GM12878 (cell line): ENCODE measurements around the gene TCF7. TPM values are rescaled to one million over a fixed set of nuclear protein-coding genes. Genes with fewer than 3 reads are reported as not detected.

Source experiments
- ATAC-seq: fragments of 200-7000 bp; cut with Tn5 transposase; 3 replicates; pipeline ENCODE4 v1.9.1; 2020; ENCODE audit warnings: mild to moderate bottlenecking, moderate library complexity
- BruUV-seq: library from RNA; stranded (reverse); fragments of 400-500 nt; replicated peaks from 2 replicates; lab custom pipeline; 2021; lab: Mats Ljungman, UMichigan
- CTCF ChIA-PET: fragments of 300-600 bp; sonication (Branson Sonifier 250); formaldehyde crosslinking; extraction: SDS; loops from one replicate; lab custom pipeline; 2021; ENCODE audit warnings: inconsistent platforms; lab: Yijun Ruan, JAX
- POLR2A ChIA-PET: fragments of 350-600 bp; formaldehyde crosslinking; extraction: SDS; loops from one replicate; lab custom pipeline; 2021; ENCODE audit warnings: inconsistent platforms; lab: Charles Lee
- RAD21 ChIA-PET: fragments of 300-600 bp; sonication (Branson Sonifier 250); formaldehyde crosslinking; loops from one replicate; lab custom pipeline; 2023; ENCODE audit warnings: antibody characterized with exemption; ENCODE audit not compliant: unreplicated experiment; lab: Charles Lee
- SMC1A ChIA-PET: fragments of 300-600 bp; sonication (Branson Sonifier 250); formaldehyde crosslinking; loops from one replicate; lab custom pipeline; 2023; ENCODE audit not compliant: unreplicated experiment, uncharacterized antibody; lab: Charles Lee
- DNase-seq: peaks from one replicate; pipeline ENCODE4 v3.0.0-alpha.2; 2011; ENCODE audit warnings: low read depth, low spot score
- FAIRE-seq: peaks from 3 replicates; lab custom pipeline; 2011; peaks lifted over from hg19 to GRCh38; lab: Jason Lieb, UNC
- H2AFZ ChIP-seq: 2 replicates; pipeline ENCODE4 v1.6.0; 2011; ENCODE audit warnings: low read depth, low read length, control low read depth; ENCODE audit not compliant: control insufficient read depth
- H3K27ac ChIP-seq: 2 replicates; pipeline ENCODE4 v1.5.1; 2011; ENCODE audit warnings: control low read depth; ENCODE audit not compliant: control insufficient read depth, insufficient read depth
- H3K27me3 ChIP-seq, 2 experiments: replicated peaks in 1 of 2; 2 replicates each; pipeline versions ENCODE4 v1.6.0 to v1.6.1; 2011; ENCODE audit warnings: low read length in 1 of 2; ENCODE audit not compliant: control insufficient read depth in 2 of 2, insufficient read depth in 2 of 2
- H3K36me3 ChIP-seq, 2 experiments: 2 replicates each; pipeline ENCODE4 v1.5.1; 2011; ENCODE audit warnings: low read length in 1 of 2; ENCODE audit not compliant: control insufficient read depth in 2 of 2, insufficient read depth in 2 of 2
- H3K4me1 ChIP-seq: 2 replicates; pipeline ENCODE4 v1.6.1; 2011; ENCODE audit warnings: mild to moderate bottlenecking, low read length, moderate library complexity, mixed read lengths; ENCODE audit not compliant: control insufficient read depth, insufficient read depth
- H3K4me2 ChIP-seq: 2 replicates; pipeline ENCODE4 v1.6.0; 2011; ENCODE audit warnings: control low read depth; ENCODE audit not compliant: control insufficient read depth, insufficient read depth
- H3K4me3 ChIP-seq: fragments of 200-600 bp; sonication (generic); 2 replicates; pipeline ENCODE4 v1.5.1; 2016
- H3K79me2 ChIP-seq: 2 replicates; pipeline ENCODE4 v1.6.0; 2011; ENCODE audit warnings: low read length; ENCODE audit not compliant: control insufficient read depth, insufficient read depth
- H3K9ac ChIP-seq: 2 replicates; pipeline ENCODE4 v1.8.0; 2011; ENCODE audit warnings: low read length, control low read depth, mixed read lengths; ENCODE audit not compliant: control insufficient read depth, insufficient read depth
- H3K9me3 ChIP-seq: replicated peaks from 3 replicates; pipeline ENCODE4 v1.5.1; 2011; ENCODE audit warnings: mild to moderate bottlenecking, low read length; ENCODE audit not compliant: control insufficient read depth, insufficient read depth
- H4K20me1 ChIP-seq: 2 replicates; pipeline ENCODE4 v1.6.0; 2011; ENCODE audit not compliant: control insufficient read depth, insufficient read depth
- ASH2L ChIP-seq: fragments of 300-600, 200-600 bp; sonication (generic); IDR thresholded peaks from 2 replicates; pipeline ENCODE4 v1.6.1; 2017; ENCODE audit warnings: low read depth, mild to moderate bottlenecking, borderline replicate concordance
- BCL11A ChIP-seq: IDR thresholded peaks from 2 replicates; pipeline ENCODE4 v1.6.1; 2011; ENCODE audit warnings: low read depth, low read length
- CHD1 ChIP-seq: IDR thresholded peaks from 2 replicates; pipeline ENCODE4 v1.6.1; 2012; ENCODE audit warnings: low read depth, low read length, improper control_type of control experiment
- CHD2 ChIP-seq: IDR thresholded peaks from 2 replicates; pipeline ENCODE4 v1.6.1; 2011; ENCODE audit warnings: low read depth, low read length, improper control_type of control experiment, borderline replicate concordance
- EED ChIP-seq: sonication (generic); IDR thresholded peaks from 2 replicates; pipeline ENCODE4 v1.6.1; 2016; ENCODE audit warnings: antibody characterized with exemption, low read depth
- EP300 ChIP-seq, 2 experiments: fragments of 150-350 bp in 1 of 2; IDR thresholded peaks; 2 replicates each; pipeline ENCODE4 v1.6.1; 2011 to 2012; ENCODE audit warnings: low read depth in 2 of 2, low read length in 2 of 2, borderline replicate concordance in 1 of 2, improper control_type of control experiment in 1 of 2, inconsistent platforms in 1 of 2; ENCODE audit not compliant: control insufficient read depth in 1 of 2
- HDAC2 ChIP-seq: fragments of 200-600 bp; sonication (generic); IDR thresholded peaks from 2 replicates; pipeline ENCODE4 v1.6.1; 2017
- NR2C1 ChIP-seq: fragments of 450-650 bp; IDR thresholded peaks from 2 replicates; pipeline ENCODE4 v1.6.1; 2017; ENCODE audit warnings: antibody characterized with exemption, mild to moderate bottlenecking, moderate library complexity
- POLR2A ChIP-seq: IDR thresholded peaks from 2 replicates; pipeline ENCODE4 v1.6.1; 2011; ENCODE audit warnings: low read depth, mild to moderate bottlenecking, low read length
- SIN3A ChIP-seq: IDR thresholded peaks from 2 replicates; pipeline ENCODE4 v1.6.1; 2012; ENCODE audit warnings: low read depth, low read length, improper control_type of control experiment
- SIX5 ChIP-seq: IDR thresholded peaks from 2 replicates; pipeline ENCODE4 v1.6.1; 2011; ENCODE audit warnings: mild to moderate bottlenecking, low read depth, low read length, moderate library complexity; ENCODE audit not compliant: severe bottlenecking
- SUPT20H ChIP-seq: IDR thresholded peaks from 2 replicates; pipeline ENCODE4 v1.6.1; 2011; ENCODE audit warnings: low read depth, mild to moderate bottlenecking, low read length, moderate library complexity, borderline replicate concordance; ENCODE audit not compliant: control insufficient read depth
- WGBS: methylation state at CpG from one replicate; pipeline ENCODE4 v1.1.6; 2016; ENCODE audit warnings: low lambda C conversion rate; ENCODE audit not compliant: insufficient replicate concordance, insufficient coverage; ENCODE audit errors: missing lambda C conversion rate; 5-methylcytosine and 5-hydroxymethylcytosine counted together
- in situ Hi-C: fragments of 300-500 bp; cut with MboI; formaldehyde crosslinking; loops from 9 replicates; pipeline ENCODE4 v1.14.3; 2018; ENCODE audit warnings: mixed read lengths
- intact Hi-C: fragments of 100-400 bp; cut with micrococcal nuclease; formaldehyde crosslinking; loops from one replicate; pipeline ENCODE4 v1.14.2; 2022; ENCODE audit not compliant: unreplicated experiment
- polyA plus RNA-seq, 11 experiments: library from polyadenylated mRNA; depleted of rRNA in 4 of 11; unstranded in 6 of 11; stranded (reverse) in 5 of 11; fragments of >200 nt; fragmentation: Nextera tagmentation in 4 of 11; fragmentation: Illumina TruSeq in 1 of 11; extraction: Ambion mirVana in 4 of 11; extraction: Trizol in 1 of 11; gene quantifications; 1 replicate in 1 of 11; 2 replicates in 10 of 11; pipeline versions ENCODE4 v1.2.1 to v1.2.3, GENCODE V29; 2011 to 2016; ENCODE audit warnings: inconsistent platforms in 2 of 11, missing spikeins in 2 of 11, low read depth in 1 of 11
- total RNA-seq, 4 experiments: library from RNA; depleted of rRNA in 3 of 4; stranded (reverse); fragments of >200 nt in 3 of 4; fragmentation: Illumina TruSeq in 1 of 4; extraction: Trizol in 1 of 4; gene quantifications; 2 replicates each; pipeline versions ENCODE4 v1.2.1 to v1.2.3, GENCODE V29; 2013 to 2021

TCF7 gene
- total and polyA plus RNA-seq, 10 of the 15 experiments (the other 5 are each of a cell fraction or from before 2014, with no cell fraction given): 10.0 to 60.2 (median 23.6) TPM

DNA sequence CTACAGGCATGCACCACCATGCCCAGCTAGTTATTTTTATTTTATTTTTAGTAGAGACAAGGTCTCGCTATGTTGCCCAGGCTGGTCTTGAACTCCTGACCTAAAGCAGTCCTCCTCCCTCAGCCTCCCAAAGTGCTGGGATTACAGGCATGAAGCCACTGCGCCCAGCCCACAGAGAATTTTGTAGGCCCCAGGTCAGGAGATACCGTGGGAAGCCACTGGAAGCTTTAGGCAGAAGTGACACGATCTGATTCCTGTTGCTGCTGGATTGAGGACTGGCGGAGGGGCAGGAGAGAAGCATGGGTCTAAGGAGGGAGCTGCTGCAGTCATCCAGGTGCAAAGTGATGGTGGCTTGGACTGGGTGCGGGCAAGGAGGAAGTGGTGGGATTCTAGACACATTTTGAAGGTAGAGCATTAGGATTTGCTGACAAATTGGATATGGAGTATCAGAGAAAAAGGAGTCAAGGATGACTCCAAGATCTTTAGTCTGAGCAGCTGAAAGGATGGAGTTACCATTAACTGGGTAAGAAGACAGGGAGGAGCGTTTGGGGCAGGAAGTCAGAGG, 20.7 kb downstream of the TCF7 start (continued):
- TF ChIP-seq BCL11A: no peak

DNA sequence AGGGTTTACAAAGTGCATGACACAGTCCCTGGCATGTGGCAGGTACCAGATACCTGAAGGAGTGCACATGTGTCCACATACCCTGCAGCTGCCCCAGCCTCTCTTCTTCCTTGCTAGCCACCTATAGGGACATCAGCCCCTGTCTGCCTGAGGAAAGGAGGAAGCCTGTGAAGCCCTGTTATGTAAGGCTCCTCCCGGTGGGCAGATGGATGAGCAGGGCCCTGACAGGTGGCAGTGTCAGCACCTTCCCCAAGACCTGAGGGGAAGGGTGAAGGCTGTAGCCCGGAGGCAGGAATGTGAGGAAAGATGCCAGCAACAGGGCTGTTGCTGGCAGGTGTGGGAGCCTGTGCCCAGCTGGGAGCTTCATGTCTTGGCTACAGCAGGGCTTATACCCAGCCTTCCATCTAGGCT, 21.7 kb downstream of the TCF7 start:
- intact Hi-C loops (no loop called here), in situ Hi-C loops (loop anchor here (5.0 kb wide), 2 partner anchors 34 to 94 kb away; no protein-coding TSS in a partner anchor)
- BruUV-seq: no TSS peak
- Histone ChIP-seq H3K27ac (peak overlapping the region; percentile 14; the same call in 1 of the 2 replicates), H3K9me3 (no peaks in the 10 kb centered on the region), H3K4me2 (no peak overlapping the region), H3K36me3 (peaks cover 26 to 28% of the 10 kb centered on the region in 2 experiments), H3K4me3 (no peak overlapping the region), H3K4me1 (peaks cover 83% of the 10 kb centered on the region), H3K79me2 (peaks cover 40% of the 10 kb centered on the region), H4K20me1 (no peaks in the 10 kb centered on the region), H3K27me3 (no peaks in the 10 kb centered on the region), H2AFZ (no peak overlapping the region), H3K9ac (no peak overlapping the region)
- CTCF ChIA-PET: interaction anchor here (0.6 to 24.1 kb wide), 4 partner anchors 10 to 97 kb away, joined by 3 to 792 read pairs (median 94); no protein-coding TSS in a partner anchor
- ATAC-seq: no peak
- WGBS: 100% methylated on average over 2 of the region's 2 CpGs
- POLR2A ChIA-PET: interaction anchor here (0.6 to 19.5 kb wide), 3 partner anchors 9 to 389 kb away, joined by 3 to 291 read pairs (median 102); partner anchors contain the start of gene TCF7
- SMC1A ChIA-PET: interaction anchor here (1.5 to 21.6 kb wide), 3 partner anchors 14 to 97 kb away, joined by 3 to 441 read pairs (median 3); no protein-coding TSS in a partner anchor
- DNase-seq: no peak
- TF ChIP-seq POLR2A (peak; percentile 38; the same call in 1 of the 2 replicates), EED (no peak)
- RAD21 ChIA-PET: interaction anchor here (0.6 to 12.6 kb wide), 4 partner anchors 11 to 1712 kb away, joined by 3 to 200 read pairs (median 126); partner anchors contain the start of gene TCF7
- FAIRE-seq: no peak

DNA sequence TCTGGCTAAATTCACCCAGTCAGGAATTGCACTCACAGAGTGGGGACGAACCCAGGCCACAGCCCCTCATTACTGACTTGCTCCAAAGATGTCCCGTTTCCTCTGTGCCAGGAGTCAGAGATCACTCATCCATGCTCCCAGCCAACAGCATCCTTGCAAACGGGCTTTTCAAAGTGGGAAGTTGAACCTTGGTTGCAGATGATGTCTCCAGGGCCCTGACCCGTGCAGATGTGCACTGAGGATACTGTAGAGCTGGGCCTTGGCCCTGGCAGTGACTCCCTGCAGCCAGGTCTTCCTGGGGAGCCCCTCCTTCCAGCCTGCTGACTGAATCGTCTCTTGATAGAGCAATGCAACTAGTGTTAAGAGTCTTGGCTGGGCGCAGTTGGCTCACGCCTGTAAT, 22.3 kb downstream of the TCF7 start:
- 78% methylated on average over 7 of the region's 7 CpGs for WGBS
- H3K4me1 ChIP-seq: peaks cover 78% of the 10 kb centered on the region
- SMC1A ChIA-PET: interaction anchor here (1.5 to 21.6 kb wide), 5 partner anchors 10 to 98 kb away, joined by 3 to 441 read pairs (median 30); no protein-coding TSS in a partner anchor
- TF ChIP-seq CHD1 (no peak), BCL11A (no peak), HDAC2 (no peak), CHD2 (no peak), NR2C1 (no peak), SUPT20H (no peak), SIX5 (no peak), ASH2L (no peak), SIN3A (no peak), EP300 (IDR thresholded peaks at IDR 0.05; ENCODE audit: borderline replicate concordance in 1 of 2, control insufficient read depth in 1 of 2, low read depth in 2 of 2, low read length in 2 of 2) (no peak)

More for the DNA sequence above, 22.3 kb downstream of the TCF7 start:
- POLR2A ChIA-PET: interaction anchor here (0.6 to 19.5 kb wide), 4 partner anchors 10 to 739 kb away, joined by 4 to 291 read pairs (median 54); partner anchors contain the start of gene TCF7
- Histone ChIP-seq H3K36me3 (peaks cover 30% of the 10 kb centered on the region in 2 experiments), H3K27me3 (no peaks in the 10 kb centered on the region), H3K79me2 (peaks cover 34% of the 10 kb centered on the region), H4K20me1 (no peaks in the 10 kb centered on the region), H3K27ac (no peak overlapping the region), H3K4me2 (no peak overlapping the region), H2AFZ (no peak overlapping the region), H3K9ac (no peak overlapping the region), H3K4me3 (no peak overlapping the region), H3K9me3 (no peaks in the 10 kb centered on the region)
- in situ Hi-C loops: loop anchor here (5.0 kb wide), 2 partner anchors 34 to 94 kb away; no protein-coding TSS in a partner anchor
- DNase-seq (no peak), ATAC-seq (no peak), FAIRE-seq (no peak)
- RAD21 ChIA-PET: interaction anchor here (0.6 to 12.6 kb wide), 5 partner anchors 11 to 1713 kb away, joined by 3 to 200 read pairs (median 123); partner anchors contain the start of gene TCF7
- BruUV-seq: no TSS peak
- intact Hi-C loops: no loop called here
- CTCF ChIA-PET: interaction anchor here (0.6 to 24.1 kb wide), 5 partner anchors 10 to 98 kb away, joined by 4 to 792 read pairs (median 88); partner anchors contain the start of gene TCF7
